Measurements from ENCODE around the gene TMEM117.
"Not testable (repeated sequence)": the region's sequence is repeated elsewhere in the genome, so short reads cannot be mapped to it uniquely, and the experiment has no call there.

Gene TMEM117

GRCh38 chr12:44296624-44297197 is 460.8 kb downstream of the TMEM117 start:
- no peak for DNase-seq (ENCODE audit: low read depth in 2 of 2)

DNA sequence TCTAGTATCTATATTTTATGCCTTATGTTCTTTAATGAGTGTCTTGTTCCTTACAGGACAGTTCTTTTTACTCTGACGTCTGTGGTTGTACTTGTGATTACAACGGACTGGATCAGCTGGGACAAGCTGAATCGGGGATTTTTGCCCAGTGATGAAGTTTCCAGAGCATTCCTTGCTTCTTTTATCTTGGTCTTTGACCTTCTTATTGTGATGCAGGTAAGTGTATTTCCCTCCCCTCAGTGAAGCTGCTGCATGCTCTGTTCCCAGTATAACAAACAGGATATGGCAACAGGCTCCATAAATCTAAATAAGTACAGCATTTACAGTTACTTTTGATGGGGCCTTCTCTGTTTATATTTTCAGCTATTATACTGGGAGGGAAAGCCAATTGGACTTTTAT is 463.6 kb downstream of the TMEM117 start:
- no peak for DNase-seq (ENCODE audit: low read depth in 2 of 2)

DNA sequence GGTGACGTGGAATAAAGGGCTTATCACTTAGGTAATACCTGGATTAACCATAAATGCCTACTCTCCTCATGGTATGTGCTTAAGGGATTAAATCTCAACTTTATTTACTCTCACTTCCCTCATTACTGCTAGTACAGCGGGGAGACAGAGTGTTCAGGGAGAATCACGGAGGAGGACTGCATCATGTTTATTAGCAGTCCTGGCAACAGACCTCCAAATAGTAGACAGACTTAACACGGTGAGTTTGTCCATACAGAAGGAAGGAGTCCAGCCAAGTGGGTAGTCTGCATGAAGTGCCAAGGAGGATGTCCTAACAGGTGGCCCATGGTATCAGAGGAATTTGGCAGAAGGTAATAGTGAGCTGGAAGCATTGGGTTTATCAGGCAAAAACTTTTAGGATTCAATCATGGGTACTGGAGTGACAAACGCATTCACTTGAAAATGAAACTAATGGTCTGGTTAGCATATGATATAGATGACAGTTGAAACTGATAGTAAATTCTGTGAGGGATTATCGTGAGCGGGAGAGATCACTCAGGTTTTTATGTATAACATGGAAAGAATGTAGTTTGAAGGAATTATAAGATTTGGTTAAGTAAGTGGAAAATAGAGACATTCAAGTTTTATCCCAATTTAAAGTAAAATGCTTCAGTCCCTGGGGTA is 471.8 kb downstream of the TMEM117 start:
- DNase-seq (ENCODE audit: low read depth in 2 of 2) = no peak

GRCh38 chr12:44313188-44313587 is 477.3 kb downstream of the TMEM117 start:
- DNase-seq (ENCODE audit: low read depth in 2 of 2) = no peak

DNA sequence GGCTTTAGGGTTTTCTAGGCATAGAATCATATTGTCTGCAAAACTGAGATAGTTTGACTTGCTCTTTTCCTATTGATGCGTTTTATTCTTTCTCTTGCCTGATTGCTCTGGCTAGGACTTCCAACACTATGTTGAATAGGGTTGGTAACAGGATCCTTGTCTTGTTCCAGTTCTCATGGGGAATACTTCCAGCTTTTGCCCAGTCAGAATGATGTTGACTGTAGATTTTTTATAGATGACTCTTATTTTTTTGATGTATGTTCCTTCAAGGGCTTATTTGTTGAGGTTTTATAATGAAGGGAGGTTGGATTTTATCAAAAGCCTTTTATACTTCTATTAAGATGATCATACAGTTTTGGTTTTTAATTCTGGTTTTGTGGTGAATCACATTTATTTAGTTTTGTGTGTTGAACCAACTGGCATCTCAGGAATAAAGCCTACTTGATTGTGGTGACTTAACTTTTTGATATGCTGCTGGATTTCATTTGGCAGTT is 478.2 kb downstream of the TMEM117 start:
- DNase-seq (ENCODE audit: low read depth in 2 of 2) = no peak

DNA sequence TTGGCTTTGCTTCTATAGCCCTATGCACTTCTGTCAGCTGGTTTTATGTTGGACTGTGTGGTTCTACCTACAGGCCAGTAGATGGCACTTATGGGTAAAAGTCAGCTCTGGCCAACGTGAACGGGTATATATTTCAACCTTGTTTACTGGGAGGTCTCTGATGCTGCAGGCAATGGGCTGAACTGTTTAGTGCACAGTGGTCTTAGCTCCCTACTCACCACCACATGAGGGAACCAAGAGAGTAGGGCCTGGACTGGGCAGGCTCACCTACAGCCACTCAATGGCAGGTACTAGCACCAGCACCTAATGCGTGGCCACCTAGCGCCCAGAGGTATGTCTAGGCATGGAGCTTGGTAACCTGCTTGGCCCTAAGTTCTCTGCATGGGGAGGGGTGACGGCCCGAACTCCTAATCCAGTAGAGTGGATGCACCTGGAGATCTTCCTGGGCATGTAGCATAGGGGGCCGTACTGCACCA is 481.8 kb downstream of the TMEM117 start:
- DNase-seq (ENCODE audit: low read depth in 2 of 2) = no peak

DNA sequence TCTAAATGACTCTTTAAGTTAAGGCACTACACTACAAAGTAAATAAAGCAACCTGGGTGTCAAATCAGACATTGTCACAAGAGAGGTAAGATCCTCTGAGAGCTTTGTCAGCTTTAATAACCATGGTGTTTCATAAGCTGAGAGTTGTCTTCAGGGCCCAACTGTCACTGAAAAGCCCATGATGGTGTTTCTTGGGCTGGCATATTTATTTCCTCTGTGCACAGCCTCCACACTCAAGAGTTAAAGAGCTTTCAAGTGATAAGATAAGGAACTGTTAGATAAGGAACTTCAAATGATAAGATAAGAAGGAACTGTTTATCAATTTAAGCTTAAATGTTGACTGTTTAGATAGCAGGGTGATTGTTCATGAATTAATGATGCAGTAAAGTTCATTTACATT is 495.4 kb downstream of the TMEM117 start:
- DNase-seq (ENCODE audit: low read depth in 2 of 2) = no peak

GRCh38 chr12:44334347-44334746 is 498.5 kb downstream of the TMEM117 start:
- no peak for DNase-seq (ENCODE audit: low read depth in 2 of 2)

GRCh38 chr12:44335030-44335429 is 499.1 kb downstream of the TMEM117 start:
- DNase-seq (ENCODE audit: low read depth in 2 of 2) = no peak

DNA sequence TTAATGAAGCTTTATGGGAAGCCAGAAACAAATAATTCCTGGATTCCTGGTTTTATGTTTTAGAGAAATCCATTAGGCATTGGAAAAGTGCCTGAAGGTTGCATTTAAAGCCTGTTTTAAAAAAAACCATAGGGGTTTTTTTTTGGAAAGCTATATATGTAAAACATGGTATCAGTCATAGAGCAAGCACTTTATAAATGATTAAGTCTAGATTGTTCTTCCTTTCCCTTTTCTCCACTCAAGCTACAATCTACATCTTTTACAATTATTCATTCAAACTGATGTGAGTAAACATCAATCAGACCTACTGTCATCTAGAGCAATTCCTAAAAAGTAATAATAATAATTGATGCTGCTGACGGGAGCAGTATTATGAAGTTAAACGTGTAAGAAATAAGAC is 500.7 kb downstream of the TMEM117 start:
- DNase-seq (ENCODE audit: low read depth in 2 of 2) = no peak

DNA sequence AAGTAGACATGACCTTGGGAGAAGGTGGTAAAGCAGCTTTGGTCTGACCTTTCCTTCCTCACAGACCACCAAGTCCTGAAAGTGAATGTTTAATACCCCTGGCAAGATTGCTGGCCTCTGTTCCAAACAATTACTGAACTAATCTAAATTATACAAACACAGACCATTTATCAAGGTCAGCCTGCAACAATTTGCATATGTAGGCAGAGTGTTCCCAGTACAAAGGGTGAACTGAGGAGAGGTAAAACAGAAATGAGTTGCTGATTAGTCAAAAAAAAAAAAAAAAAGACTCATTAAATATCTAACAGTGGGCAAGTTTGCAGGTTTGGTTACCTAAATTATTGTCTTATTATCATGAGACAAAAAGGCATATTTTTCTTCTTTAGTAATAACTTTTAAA is 506.5 kb downstream of the TMEM117 start:
- no peak for DNase-seq (ENCODE audit: low read depth in 2 of 2)

GRCh38 chr12:44347145-44347544 is 511.3 kb downstream of the TMEM117 start:
- DNase-seq (ENCODE audit: low read depth in 2 of 2) = no peak

DNA sequence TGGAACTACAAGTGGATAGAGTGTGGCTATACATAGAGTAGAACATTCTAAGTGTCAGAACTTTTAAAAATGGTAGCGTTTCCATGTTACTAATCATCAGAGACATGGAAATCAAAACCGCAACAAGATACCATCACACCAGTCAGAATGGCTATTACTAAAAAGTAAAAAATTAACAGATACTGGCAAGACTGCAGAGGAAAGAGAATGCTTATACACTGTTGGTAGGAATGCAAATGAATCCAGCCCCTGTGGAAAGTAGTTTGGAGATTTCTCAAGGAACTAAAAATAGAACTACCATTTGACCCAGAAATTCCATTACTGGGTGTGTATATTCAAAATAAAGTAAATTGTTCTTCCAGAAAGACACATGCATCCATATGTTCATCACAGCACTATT is 521.6 kb downstream of the TMEM117 start:
- DNase-seq (ENCODE audit: low read depth in 2 of 2) = no peak

- DNase-seq (ENCODE audit: low read depth in 2 of 2) = no peak
Measured at GRCh38 chr12:44358636-44359035, 522.8 kb downstream of the TMEM117 start.

DNA sequence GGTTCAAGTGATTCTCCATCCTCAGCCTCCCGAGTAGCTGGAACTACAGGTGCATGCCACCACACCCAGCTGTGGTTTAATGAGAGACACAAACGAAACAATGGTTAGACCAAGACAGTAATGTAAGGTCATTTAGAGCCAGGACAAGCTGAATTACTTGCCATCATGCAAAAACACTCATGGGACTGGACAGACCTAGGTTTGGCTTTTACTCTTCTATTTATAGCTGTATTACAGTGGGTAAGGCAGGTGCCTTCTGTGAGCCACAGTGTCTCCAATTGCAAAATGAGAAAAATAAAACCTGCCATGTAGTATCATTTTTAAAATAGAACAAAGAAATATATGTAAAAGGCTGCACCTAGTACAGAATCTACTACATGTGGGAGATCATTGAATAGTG is 527.1 kb downstream of the TMEM117 start:
- DNase-seq (ENCODE audit: low read depth in 2 of 2) = no peak

GRCh38 chr12:44367136-44367535 is 531.3 kb downstream of the TMEM117 start:
- DNase-seq (ENCODE audit: low read depth in 2 of 2) = no peak

- no peak for DNase-seq (ENCODE audit: low read depth in 2 of 2)
Measured at GRCh38 chr12:44367916-44368315, 532.0 kb downstream of the TMEM117 start.

DNA sequence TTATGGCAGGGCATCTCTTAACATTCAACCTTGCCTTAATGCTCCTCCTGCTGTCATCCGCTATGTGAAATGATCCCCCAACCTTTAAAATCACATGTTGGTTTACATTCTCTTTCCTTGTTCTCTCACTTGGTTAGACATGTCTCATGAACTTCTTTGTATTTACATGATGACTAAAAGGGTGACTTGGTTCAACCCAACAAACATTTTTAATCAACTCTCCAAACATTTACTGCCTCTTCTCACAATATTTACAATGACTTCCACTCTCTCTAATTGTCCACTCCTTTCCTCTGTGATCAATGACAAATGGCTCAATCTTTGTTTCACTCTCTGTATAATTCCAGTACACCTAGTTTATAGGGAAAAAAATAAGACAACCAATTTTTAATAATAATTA is 534.1 kb downstream of the TMEM117 start:
- DNase-seq (ENCODE audit: low read depth in 2 of 2) = no peak

DNA sequence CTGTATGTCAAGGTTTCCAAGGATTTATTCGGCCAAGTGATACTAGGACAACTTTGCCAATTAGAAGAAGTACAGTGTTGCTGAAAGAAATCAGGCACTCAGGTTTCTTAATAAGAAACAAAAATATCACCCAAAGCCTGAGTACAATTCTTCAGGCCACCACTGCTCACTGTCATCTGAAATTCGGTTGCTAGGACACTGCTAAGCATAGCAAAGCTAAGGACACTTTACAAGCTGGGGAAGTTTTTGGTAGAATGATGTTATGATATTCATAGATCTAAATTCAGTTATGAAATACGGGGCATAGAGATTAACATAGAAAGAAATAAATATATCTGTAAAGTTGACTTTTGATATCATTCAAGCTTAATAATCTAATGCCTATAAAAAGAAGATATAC is 535.1 kb downstream of the TMEM117 start:
- no peak for DNase-seq (ENCODE audit: low read depth in 2 of 2)

GRCh38 chr12:44372259-44372658 is 536.4 kb downstream of the TMEM117 start:
- no peak for DNase-seq (ENCODE audit: low read depth in 2 of 2)

GRCh38 chr12:44375694-44376093 is 539.8 kb downstream of the TMEM117 start:
- DNase-seq (ENCODE audit: low read depth in 2 of 2) = no peak

DNA sequence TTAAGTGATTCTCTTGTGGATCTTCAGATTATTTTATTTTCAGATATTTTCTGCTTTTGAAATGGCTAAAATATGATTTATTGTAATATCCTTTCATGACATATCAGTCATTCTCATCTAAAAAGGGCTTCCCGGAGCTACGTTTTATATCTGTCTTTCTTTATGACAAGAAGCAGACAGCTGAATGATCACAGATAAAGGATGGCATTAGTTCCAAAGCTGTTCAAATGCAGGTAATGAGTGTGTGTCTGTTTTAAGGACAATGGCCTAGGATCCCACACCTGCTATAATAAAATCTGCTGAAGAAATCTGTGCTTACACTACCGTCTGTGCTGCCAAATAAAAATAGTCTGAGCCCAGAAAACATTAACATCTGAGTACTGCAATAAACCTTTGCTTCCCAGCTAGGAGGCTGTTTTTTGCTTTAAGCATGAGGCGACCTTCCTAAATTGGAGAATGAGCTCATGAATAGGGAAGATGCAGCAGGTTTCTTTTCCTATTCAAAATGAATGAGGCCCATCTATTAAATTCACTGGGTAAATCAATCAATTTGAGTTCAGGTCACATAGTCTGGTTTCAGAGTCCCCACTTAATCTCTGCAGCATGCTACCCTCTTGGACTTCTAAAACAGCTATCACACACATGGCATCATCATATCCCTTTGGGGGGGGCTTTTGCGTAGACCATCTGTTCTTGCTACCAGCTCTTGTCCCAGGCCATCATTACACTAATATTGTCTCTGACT is 541.7 kb downstream of the TMEM117 start:
- no peak for DNase-seq (ENCODE audit: low read depth in 2 of 2)

DNA sequence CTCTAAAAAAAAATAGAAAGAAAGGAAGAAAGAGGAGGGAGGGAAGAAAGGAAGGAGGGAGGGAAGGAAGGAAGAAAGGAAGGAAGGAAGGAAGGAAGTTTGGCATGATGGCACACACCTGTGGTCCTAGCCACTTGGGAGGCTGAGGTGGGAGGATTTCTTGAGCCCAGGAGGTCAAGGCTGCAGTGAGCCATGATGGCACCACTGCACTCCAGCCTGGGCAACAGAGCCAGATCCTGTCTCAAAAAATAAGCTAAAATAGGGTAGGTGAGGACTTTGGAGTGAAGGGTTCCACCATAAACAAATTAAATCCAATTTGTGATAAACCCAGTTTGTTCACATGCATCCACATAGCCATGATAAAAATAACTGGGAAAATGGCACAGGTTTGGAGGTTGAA is 543.2 kb downstream of the TMEM117 start:
- not testable (repeated sequence) for DNase-seq (ENCODE audit: low read depth in 2 of 2)

Measured in stimulated activated CD8-positive, alpha-beta memory T cell treated with anti-CD3 and anti-CD28 coated beads, Interleukin-7, amount 100 ng/mL, for 1 hour (primary cell).